Inflammatory macrophage (primary cell): ENCODE data around the gene TOMT.

Source experiments
- DNase-seq, 2 donors: peaks; one replicate each; pipeline ENCODE4 v3.0.0-alpha.2; 2020 to 2022

Gene TOMT

DNA sequence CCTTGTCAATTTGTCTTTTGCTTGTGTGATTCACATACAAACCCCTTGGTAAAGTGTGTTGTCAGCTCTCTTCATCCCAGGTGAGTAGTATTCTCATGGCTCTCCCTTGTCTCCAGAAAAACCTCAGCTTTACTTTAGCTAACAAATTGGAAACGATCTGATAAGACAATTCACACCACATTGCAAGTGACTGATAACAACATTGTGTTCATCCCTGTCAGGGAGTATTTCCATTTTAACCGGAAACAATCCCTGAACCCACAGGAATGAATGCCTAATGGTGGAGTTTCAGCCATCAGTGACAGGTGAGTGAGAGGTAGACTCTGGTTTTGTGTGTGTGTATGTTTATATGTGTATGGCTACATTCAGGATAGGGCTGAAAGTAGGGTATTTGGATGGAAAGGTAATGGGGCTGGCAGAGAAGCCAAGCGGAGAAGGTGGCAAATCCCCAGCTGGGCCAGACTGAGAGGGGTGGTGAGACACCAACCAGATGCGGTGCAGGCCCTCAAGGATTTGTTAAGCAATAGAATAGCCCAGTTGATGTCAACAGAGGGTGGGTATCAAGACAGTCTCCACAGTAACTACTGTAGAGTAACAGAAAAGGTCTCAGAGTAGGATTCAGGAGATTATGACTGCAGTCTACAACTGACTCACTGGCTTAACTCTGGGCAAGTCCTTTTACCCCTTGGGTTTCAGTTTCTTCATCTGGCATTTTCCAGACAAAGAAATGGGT lies 17.5 kb upstream of the TOMT start:
- no peak for DNase-seq

DNA sequence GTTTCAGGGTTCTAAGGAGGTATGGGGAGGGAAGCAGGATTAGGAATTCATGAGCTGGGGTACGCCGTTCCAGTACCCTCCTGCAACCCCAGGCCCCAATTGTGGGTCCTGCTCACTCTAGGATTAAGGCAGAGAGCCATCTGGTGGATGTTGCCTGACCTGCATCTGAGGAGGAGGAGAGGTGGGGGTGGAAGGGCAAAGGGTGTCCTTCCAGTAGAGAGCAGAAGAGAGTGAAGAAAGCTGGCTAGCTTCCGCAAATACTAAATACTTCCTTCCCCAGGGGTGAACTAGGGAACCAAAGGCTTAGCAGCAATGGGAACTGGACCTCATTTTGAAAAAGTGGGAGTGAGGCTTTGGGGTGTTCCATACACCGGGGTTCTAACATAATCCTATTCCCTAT lies 14.4 kb upstream of the TOMT start:
- peak; percentile 89 to 93 for DNase-seq

DNA sequence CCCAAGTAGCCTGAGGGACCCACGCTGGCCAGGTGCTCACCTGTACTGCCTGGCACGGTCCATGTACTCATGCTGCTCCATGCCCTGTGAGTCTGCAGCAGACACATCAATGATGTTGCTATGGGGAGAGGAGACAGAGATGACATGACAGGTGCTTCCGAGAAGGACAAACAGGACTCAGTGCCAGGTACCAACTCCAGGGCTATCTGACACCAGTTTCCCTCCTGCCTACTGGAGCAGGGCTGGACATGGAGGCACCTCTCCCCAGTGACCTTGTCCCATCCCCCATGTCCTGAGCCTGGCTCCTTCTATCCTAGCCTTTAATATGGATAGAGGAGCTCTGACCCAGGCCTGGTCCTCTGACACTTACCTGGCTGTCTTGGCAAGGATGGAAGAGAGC lies 7.0 kb upstream of the TOMT start:
- DNase-seq, result no peak

DNA sequence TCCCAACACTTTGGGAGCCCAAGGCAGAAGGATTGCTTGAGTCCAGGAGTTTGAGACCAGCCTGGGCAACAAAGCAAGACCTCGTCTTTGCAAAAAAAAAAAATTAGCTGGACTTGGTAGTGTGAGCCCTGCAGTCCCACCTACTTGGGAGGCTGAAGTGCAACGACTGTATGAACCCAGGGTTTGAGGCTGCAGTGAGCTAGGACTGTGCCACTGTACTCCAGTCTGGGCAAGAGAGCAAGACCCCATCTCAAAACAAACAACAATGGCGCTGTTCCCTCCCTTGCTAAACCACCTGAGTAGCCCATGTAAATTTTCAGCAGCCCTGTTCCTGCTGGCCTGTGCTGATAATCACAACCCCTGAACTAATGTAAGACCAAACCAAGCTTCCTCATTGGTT lies 5.7 kb upstream of the TOMT start:
- DNase-seq, result peak in 1 of 2 donors; percentile 16

DNA sequence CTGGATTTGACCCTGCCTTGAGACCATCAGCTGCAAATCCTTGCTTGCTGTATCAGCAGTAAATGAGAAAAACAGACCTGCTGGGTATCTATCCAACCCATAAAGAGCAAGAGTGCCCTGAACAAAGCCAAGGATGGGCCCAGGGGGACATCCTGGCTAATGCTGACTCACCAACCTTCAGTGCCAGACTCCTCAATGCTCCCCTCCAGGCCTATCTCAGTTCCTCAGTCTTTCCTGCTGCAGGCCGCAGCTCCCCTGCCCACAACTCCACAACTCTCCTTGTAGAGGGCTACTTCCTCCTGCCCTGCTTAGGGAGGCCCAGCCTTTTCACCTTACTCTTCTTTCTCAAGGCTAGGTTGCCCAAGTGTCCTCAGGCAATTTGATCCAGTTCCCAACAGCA lies 5.3 kb upstream of the TOMT start:
- peak; percentile 68 to 75 for DNase-seq

DNA sequence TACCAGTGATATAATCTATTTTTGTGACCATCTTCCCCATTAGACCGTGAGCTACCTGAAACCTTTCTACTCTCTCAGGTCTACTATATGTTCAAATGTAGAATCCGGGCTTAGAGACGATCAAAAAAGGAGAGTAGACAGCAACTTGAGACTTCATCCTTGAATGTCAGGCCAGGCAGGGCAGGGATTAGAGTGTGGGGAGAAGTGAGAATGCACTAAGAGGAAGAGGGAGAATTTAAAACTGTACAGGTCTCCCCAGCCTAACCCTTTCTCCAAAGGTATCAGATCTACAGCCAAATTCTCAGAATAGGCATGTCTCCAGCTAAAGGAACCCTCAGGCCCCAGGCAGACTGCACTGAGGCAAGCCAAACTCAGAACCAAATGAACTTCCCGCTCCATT lies 3.6 kb upstream of the TOMT start:
- no peak for DNase-seq

DNA sequence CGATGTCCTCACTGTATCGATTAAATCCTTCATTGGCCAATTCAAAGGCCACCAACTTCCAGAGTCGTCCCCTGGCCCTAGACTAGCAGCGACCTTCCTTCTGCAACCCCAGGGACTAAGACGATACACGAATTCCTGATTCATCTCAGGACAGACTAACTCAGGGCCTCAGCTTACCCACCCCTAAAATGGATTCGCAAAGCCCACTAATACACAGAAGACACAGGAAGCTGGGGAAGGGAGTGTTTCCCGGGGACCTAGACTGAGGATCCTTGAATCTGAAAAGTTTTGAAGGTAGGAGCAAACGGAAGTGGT lies 3.1 kb upstream of the TOMT start:
- DNase-seq, result no peak

DNA sequence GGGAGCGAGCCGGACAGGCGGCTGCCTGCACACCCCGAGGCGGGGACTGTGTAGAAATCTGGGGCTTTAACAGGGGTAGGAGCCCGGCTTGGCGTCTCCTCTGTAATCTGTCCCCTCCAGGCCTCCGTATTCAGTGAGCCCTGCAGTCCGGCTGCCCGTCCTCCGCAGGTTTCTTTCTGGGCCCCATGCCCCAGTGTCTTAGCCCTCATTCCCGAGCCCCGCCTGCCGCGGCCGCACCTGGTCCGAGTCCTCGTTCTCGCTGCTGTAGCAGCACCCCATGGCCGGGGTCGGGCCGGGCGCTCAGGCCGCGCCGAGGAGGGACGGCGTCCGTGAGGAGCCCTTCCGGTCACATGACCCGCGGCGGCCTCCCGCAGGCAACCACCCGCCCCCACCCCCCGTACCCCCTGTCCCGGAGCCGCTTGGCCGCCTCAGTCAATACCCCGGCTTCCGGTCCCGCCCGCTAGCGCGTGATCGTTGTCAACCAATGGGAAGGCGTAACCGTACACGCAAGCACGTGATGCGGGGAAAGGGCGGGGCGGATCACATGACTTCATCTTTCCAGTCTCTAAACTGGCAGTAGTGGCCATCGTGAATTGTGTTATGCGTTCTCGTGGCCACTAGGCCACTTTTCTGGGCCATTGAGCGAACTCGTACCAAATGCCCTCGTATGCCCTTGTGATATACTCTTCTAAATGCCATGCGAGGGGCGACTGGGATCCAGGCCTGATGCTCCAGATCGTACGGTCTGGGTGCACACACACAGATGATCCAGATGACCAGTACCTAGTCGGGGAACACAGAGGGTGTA lies 2.6 kb upstream of the TOMT start, which contains the start of gene LAMTOR1:
TSS of gene LAMTOR1 (minus strand) at position 352 of the 808 bp plus-strand sequence. CDS start at position 279, 73 bp downstream.
- DNase-seq, result peak; percentile 100

DNA sequence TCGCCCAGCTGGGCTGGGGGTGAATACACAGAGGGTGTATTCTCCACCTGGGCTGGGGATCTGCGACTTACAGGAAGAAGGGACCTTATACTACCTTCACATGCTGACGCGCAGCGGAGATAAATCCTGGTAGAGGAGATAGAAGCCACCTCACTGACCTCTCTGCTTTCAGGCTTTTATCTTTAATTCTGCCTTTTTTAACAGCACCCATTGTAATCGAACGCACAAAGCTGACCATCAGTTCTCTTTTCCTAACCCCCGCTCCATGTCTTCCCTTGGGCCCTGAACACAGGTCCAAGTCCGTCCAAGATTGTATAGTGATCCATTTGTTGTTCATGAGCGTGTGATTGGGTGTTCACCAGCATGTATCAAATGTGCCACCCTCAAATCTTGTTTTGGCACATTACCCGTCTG lies 2.0 kb upstream of the TOMT start:
- DNase-seq, result no peak

DNA sequence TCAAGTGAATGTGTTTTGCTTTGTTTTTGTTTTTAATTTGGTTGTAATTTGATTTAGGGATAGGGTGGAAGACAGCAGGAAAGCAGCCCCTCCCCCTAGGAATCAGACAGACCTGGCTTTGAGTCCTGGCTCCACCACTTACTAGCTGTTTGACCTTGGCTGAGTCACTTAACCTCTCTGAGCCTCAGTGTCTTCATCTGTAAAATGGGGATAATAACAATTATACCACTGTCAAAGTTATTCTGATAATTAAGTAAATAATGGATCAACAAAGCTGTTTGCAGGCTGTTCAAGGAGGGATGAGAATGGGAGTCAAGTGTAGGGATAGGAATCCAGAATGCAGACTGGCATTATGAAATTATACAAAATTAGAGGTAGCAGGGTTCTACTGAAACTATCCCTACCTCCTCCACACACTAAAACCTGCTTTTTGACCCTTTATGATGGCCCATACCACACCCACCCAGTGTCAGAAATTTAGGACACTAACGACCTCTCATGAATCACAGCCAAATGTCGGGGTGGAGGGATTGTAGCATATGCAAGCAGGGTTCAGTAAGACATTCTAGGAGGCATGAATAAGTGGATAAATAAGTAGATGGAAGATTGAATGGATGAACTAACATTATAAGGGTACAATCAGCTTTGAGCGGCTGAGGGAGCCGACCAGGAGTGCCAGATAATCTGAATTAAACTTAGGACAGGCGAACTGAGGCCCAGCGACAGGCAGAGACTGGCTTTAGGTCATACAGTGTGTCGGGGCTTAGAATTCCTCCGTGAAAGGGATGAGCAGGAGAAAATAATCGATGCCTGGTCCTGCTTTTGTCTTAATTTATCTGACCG lies 5.8 kb downstream of the TOMT start:
- no peak for DNase-seq

DNA sequence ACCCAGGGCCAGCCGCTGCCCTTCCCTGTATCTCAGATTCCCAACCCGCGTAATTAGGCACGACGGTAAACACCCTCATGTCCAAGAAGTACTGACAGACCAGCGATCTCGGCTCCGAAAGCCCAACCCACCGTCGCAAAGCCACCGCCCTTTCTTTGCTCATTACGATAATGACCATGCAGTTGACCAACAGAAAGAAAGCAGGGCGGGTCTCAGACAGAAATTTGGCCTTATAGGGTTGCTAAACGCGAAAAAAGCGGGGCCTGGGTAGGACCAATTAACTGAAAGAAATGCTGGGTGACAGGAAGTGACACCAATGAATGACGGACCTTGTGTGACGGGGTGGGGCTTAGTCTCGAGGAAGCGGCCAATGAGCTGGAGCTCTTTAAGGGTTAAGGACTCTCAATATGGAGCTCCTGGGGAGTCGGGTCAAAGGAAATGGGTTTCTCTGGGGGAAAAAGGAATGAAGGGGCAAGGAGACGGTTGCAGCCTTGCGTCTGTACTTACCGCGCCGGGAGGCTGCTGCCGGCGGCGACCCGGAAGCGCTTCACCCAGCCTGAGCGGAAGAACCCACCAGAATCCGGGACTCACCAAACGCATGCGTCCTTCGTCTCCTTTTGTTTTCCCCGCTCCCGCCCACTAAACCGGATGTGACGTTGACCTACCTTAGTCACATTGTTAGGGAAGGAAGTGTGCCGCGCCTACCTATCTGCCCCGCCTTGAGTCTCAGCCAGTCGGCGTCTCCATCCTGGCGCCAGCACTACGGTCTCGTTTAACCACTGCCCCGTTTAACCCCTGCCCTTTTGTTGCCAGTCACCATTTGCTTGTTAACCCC lies 6.6 kb downstream of the TOMT start, which contains the start of gene ANAPC15:
TSS of gene ANAPC15 (minus strand) at position 553 of the 835 bp plus-strand sequence. CDS start 1,419 bp downstream, outside the sequence.
- peak; percentile 100 for DNase-seq

DNA sequence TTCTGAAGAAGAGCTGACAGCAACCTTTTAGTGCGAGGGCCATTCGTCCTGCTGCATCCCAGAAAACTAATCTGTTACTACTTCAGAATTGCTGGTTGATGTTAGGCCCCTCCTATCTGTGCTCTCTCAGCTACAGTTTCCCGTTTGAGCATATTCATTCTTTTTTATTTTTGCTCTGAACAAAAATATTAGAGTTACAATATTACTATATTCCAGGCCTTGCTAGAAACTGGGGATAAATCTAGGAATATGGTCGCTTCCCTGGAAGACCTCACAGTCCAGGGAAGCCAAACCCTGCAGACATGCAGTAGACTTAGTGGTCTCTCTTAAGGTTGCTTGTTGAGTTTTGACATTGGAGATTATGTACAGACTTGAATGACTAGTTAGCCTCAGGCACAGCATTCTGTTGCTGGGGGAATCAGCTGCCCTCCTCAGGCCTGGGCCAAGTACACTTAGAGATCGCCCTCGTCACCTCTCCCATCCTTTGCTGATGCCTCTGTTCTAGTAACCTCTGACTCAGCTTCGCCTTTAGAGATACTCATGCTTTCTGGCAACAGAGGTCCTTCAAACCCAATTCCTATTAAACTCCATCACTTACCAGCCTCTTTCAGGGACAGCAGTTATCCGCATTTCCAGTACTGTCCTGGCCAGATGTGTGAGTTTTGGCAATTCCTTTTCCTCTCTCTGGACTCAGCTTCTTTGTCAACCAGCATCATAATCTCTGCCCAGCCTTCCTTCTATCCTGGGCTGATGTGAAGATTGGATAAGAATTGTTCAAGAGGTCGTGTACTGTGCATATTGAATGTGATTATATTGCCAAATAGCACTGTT lies 7.5 kb downstream of the TOMT start:
- DNase-seq, result no peak

DNA sequence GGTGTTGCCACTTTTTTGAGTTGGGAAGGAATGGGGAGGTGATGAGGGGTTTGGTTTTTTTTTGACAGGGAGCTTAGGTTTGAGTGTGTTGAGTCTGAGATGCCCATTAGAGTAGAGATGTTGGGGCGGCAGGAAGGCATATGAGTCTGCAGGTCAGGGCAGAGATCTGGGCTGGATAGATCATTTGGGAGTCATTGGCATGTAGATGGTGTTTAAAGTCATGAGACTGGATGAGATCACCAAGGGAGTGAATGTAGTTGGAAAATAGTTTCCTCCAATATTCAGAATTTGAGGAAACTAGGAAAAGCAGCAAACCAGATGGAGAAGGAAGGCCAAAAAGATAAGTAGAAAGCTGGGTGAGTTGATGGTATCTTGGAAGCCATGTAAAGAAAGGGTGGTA lies 8.8 kb downstream of the TOMT start:
- DNase-seq, result no peak

DNA sequence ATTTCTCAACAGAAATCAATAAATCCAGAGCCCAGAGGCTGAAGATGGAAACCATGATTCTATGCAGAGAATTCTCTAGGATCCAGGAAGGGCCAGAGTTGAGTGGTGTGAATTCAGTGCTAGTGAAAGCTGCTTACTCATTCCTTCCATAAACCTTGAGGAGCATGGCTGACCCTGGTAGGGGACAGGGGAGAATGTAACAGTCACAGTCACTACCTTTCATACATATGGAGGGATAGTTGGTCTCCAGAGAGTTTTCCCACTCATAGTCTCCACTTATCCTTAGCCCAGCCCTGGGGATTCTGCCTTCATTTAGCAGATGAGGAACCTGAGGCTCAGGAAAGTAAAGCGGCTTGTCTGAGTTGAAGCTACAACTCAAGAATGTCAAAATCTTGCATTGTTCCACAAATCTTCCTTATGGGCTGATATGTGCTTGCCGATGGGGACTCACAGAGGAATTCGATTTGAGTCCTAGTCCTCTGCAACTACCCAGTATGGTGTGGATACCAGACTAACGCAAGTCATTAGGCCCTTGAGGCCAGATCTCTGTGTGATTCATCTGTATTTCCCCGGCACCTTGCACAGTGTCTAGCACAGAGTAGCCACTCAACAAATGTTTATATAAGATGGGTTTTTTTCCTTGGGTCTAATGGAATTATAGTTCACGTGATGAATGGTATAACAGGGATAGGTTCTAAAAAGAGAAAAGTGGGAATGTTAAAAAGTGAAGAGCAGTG lies 10.5 kb downstream of the TOMT start:
- no peak for DNase-seq

DNA sequence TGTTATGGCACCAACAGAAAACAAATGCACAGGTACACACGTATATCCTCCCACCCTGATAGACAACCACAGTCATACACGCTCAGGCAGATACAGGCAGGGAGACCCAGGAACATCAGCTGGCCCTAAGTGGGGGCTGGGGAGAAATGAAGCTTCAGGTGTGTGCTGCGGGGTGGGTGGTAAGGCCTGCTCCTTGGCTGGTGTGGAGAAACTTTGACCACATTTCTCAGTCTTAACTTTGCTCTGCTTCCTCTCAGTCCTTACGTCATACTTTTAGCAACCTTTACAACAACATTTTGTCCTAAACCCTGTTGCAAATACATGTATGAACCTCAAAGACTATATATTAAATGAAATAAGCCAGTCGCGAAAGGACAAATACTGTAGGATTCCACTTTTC lies 13.5 kb downstream of the TOMT start:
- peak; percentile 16 to 50 for DNase-seq

DNA sequence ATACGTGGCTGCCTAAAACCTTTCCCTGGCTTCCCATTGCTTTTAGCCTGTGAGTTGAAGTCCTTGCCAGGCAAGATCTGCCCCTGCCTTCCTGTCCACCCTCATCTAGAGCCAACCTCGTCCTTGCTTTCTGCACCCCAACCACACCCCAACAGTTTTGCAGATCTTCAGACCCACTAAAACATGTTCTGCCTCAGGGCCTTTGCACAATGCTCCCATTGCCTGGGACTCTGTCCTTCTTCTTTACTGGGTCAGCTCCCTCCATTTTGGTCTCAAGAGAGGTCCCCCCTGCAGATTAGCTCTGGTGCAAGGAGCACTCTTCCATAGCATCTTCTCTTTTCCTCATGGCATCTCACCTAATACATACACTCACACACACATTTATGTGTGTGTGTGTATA lies 15.2 kb downstream of the TOMT start:
- DNase-seq, result no peak

DNA sequence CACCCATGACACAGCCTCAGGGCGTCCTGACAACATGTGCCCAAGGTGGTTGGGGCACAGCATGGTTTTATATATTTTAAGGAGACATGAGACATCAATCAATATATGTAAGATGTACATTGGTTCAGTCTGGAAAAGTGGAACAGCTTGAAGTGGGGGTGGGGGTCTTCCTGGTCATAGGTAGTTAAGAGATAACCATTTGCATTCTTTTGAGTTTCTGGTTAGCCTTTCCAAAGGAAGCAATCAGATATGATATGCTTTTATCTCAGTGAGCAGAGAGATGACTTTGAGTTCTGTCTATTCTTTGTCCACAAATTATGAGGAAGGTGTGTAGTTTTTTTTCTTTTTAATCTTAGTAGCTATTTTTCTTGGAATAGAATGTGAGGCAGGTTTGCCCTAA lies 16.9 kb downstream of the TOMT start:
- no peak for DNase-seq

DNA sequence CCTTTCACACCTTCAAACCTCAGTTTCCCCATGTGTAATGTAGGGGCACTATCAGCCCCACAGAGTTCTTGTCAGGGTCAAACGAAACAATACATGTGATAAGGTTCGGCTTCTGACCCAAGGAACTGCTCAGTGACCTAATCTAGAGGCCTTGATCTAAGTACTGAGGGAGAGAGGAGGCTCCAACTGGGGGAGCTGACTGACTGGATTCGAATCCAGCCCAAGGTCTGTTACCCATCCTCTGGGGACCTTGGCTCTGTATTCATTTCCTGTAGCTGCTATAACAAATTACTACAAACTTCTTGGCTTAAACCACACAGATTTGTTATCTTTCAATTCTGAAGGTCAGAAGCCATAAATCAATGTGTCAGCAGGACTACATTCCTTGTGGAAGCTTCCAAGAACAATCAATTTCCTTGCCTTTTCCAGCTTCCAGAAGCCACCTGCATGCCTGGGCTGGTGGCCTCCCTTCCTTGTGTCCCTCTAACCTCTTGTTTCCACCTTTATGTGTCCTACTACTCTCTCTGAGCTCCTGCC lies 17.5 kb downstream of the TOMT start:
- no peak for DNase-seq

DNA sequence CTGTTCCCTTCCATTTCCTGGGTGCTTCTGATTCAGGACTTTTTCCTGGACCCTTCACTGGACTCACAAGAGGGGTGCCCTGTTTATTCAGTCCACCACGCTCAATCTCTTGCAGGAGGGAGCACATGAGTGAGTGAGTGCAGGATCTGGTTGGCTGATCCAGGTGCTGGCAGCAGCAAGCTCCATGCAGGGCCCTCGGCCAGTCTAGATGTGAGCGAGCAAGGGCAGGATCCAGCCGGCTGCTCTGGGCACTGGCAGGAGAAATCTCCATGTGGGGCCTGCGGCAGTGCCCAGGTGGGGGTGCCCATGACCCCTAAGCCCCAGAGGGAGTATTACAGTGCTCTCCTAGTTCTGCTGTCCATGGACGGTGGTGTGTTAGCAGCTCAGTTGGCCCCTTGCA lies 18.3 kb downstream of the TOMT start:
- DNase-seq, result no peak

DNA sequence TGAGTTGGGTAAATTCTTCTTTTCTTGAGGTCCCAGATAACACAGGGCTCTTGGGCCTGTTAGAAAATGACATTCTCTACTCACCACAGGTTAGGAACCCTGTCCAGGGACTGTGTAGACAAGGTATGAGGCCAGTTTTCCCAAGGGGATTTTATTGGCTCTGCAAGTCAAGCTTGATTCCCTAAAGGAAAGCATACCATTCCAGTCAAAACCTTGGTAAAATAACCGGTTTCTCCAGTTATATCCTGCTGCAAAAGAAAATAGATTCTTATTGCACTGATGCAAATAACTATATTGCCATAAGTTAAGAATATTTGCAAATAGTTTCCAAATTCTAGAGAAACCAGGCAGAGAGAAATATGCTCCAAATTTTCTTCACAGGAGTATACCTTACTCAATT lies 20.2 kb downstream of the TOMT start:
- DNase-seq, result no peak
